Prostate gland (tissue), 2 donors: ENCODE results near the gene HOXD8. TPM values are rescaled to one million over a fixed set of nuclear protein-coding genes. Genes with fewer than 3 reads are reported as not detected.

ENCODE experiments used
- DNase-seq: peaks from one replicate; pipeline ENCODE4 v3.0.0-alpha.2; 2019; ENCODE audit warnings: low spot score
- H3K27ac ChIP-seq, 2 donors: fragments of 200-600 bp; sonication (generic); 2 replicates each; pipeline ENCODE4 v1.5.1; 2017 to 2019
- H3K27me3 ChIP-seq: fragments of 200-600 bp; sonication (generic); replicated peaks from 2 replicates; pipeline ENCODE4 v1.5.1; 2019; ENCODE audit not compliant: insufficient read depth
- H3K36me3 ChIP-seq, 2 donors: fragments of 200-600 bp; sonication (generic); 1 replicate in 1 of 2; 2 replicates in 1 of 2; pipeline versions ENCODE4 v1.5.1 to v1.8.1; 2017 to 2019
- H3K4me1 ChIP-seq: fragments of 200-600 bp; sonication (generic); replicated peaks from 2 replicates; pipeline ENCODE4 v1.5.1; 2019
- H3K4me3 ChIP-seq, 2 donors: fragments of 200-600 bp; sonication (generic); 2 replicates each; pipeline ENCODE4 v1.5.1; 2017 to 2019
- H3K9me3 ChIP-seq: fragments of 200-600 bp; sonication (generic); 2 replicates; pipeline ENCODE4 v1.5.1; 2017
- POLR2A ChIP-seq: fragments of 450-650 bp; IDR thresholded peaks from one replicate; pipeline ENCODE4 v1.6.1; 2016; ENCODE audit warnings: antibody characterized with exemption, mild to moderate bottlenecking
- POLR2AphosphoS5 ChIP-seq: sonication (generic); formaldehyde crosslinking; IDR thresholded peaks from one replicate; pipeline ENCODE4 v1.6.1; 2017; ENCODE audit warnings: antibody characterized with exemption
- WGBS: methylation state at CpG from one replicate; pipeline ENCODE4 v1.1.5; 2018; 5-methylcytosine and 5-hydroxymethylcytosine counted together
- intact Hi-C: fragments of 100-400 bp; cut with DNase I; formaldehyde crosslinking; loops from one replicate; pipeline ENCODE4 v1.14.2; 2022
- total RNA-seq, 2 donors: library from RNA; depleted of rRNA; stranded (reverse); fragments of >200 nt; gene quantifications; one replicate each; pipeline ENCODE4 v1.1.0, GENCODE V29; 2016
- TF ChIP-seq, protein P1 (sequence below), 4 experiments: fragments of 200-600 bp in 2 of 4; fragments of 450-650 bp in 2 of 4; sonication (generic) in 2 of 4; IDR thresholded peaks; 1 replicate in 3 of 4; 2 replicates in 1 of 4; pipeline ENCODE4 v1.5.1; 2016 to 2019; ENCODE audit warnings: antibody characterized with exemption in 4 of 4, mild to moderate bottlenecking in 2 of 4, moderate library complexity in 2 of 4

HOXD8 gene
- total RNA-seq, 2 donors from 2014 or later, result 10.4 to 30.8 TPM

DNA sequence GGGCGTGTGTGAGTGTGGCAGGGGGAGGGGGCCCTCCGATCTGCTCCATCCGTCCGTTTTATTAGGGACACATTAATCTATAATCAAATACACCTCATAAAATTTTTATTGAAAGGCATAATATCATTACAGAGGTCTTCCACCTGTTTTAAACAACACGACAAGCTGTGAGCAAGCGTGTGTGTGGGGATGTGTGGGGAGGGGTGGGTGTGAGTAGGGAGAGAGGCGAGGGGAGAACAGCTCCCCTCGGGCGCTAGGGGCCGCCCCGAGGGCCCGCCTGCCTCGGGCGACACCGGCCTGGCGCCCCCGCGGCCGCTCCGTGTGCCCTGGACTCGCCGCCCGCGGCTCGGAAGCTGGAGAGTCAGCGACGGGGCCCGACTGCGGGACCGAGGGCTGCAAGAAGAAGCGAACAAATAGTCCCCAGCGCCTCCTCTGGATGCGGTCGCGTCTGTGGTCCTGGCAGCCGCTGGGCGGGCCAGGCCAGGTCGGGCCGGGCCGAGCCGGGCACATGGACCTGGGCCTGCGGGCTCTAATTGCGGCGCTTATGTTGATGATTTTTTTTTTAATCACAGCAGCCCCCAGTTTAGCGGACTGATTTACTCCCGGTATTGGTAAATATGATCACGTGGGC is 7.3 kb upstream of the HOXD8 start:
- TF ChIP-seq POLR2A, result no peak
- TF ChIP-seq POLR2AphosphoS5, result no peak
- TF ChIP-seq, protein P1, sequence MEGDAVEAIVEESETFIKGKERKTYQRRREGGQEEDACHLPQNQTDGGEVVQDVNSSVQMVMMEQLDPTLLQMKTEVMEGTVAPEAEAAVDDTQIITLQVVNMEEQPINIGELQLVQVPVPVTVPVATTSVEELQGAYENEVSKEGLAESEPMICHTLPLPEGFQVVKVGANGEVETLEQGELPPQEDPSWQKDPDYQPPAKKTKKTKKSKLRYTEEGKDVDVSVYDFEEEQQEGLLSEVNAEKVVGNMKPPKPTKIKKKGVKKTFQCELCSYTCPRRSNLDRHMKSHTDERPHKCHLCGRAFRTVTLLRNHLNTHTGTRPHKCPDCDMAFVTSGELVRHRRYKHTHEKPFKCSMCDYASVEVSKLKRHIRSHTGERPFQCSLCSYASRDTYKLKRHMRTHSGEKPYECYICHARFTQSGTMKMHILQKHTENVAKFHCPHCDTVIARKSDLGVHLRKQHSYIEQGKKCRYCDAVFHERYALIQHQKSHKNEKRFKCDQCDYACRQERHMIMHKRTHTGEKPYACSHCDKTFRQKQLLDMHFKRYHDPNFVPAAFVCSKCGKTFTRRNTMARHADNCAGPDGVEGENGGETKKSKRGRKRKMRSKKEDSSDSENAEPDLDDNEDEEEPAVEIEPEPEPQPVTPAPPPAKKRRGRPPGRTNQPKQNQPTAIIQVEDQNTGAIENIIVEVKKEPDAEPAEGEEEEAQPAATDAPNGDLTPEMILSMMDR (IDR thresholded peaks at IDR 0.05), result no peak
- H3K4me1 ChIP-seq, result no peaks in the 10 kb centered on the region
- no peaks in the 10 kb centered on the region for H3K9me3 ChIP-seq
- H3K27ac ChIP-seq, result peak overlapping the region; percentile 20 to 62
- intact Hi-C loops, result loop anchor here (5.0 to 10.0 kb wide), 2 partner anchors 515 to 693 kb away; no protein-coding TSS in a partner anchor
- H3K36me3 ChIP-seq, result no peaks in the 10 kb centered on the region
- peak overlapping the region; percentile 17 to 29 for H3K4me3 ChIP-seq
- WGBS, result 44% methylated on average over 47 of the region's 47 CpGs
- no peak for DNase-seq
- peaks cover 6% of the 10 kb centered on the region for H3K27me3 ChIP-seq

DNA sequence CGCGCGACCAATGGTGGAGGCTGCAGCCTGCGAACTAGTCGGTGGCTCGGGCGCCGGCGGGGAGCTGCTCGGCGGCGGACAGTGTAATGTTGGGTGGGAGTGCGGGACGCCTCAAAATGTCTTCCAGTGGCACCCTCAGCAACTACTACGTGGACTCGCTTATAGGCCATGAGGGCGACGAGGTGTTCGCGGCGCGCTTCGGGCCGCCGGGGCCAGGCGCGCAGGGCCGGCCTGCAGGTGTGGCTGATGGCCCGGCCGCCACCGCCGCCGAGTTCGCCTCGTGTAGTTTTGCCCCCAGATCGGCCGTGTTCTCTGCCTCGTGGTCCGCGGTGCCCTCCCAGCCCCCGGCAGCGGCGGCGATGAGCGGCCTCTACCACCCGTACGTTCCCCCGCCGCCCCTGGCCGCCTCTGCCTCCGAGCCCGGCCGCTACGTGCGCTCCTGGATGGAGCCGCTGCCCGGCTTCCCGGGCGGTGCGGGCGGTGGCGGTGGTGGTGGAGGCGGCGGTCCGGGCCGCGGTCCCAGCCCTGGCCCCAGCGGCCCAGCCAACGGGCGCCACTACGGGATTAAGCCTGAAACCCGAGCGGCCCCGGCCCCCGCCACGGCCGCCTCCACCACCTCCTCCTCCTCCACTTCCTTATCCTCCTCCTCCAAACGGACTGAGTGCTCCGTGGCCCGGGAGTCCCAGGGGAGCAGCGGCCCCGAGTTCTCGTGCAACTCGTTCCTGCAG is 6.7 kb upstream of the HOXD8 start, which contains the start of gene HOXD9:
HOXD9 (plus strand) TSS at position 37 of the 728 bp plus-strand sequence; CDS start at position 87, 50 bp downstream.
- Histone ChIP-seq H3K36me3 (no peaks in the 10 kb centered on the region), H3K4me3 (peak within 1 kb of the TSS; percentile 17 to 29), H3K27me3 (peaks cover 3% of the 10 kb centered on the region), H3K4me1 (no peaks in the 10 kb centered on the region), H3K9me3 (no peaks in the 10 kb centered on the region), H3K27ac (peak within 1 kb of the TSS; percentile 29 to 62)
- DNase-seq, result no peak
- 62% methylated on average over 79 of the region's 84 CpGs for WGBS
- TF ChIP-seq, protein P1 (IDR thresholded peaks at IDR 0.05), result no peak
- TF ChIP-seq POLR2A, result no peak
- TF ChIP-seq POLR2AphosphoS5, result no peak
- intact Hi-C loops, result loop anchor here (5.0 to 10.0 kb wide), 2 partner anchors 514 to 692 kb away; no protein-coding TSS in a partner anchor

DNA sequence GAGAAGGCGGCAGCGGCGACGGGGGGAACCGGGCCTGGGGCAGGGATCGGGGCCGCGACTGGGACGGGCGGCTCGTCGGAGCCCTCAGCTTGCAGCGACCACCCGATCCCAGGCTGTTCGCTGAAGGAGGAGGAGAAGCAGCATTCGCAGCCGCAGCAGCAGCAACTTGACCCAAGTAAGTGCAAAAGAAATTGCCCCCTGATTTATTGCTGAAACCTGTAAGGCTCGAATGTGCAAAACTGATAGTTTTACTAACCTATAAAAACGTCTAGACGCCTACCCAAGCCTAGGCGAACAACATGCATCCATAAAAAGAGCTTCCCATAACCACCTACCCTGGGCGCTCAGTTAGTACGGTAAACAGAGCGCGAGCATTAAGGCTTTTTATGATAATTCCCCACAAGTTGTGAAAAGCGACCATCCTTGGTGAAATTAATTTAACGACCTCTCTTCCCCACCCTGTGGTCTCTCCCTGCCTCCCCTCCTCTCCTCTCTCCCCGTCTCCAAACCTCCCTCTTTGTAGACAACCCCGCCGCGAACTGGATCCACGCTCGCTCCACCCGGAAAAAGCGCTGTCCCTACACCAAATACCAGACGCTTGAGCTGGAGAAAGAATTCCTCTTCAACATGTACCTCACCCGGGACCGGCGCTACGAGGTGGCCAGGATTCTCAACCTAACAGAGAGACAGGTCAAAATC is 5.9 kb upstream of the HOXD8 start:
- peak overlapping the region; percentile 17 to 29 for H3K4me3 ChIP-seq
- H3K36me3 ChIP-seq, result no peaks in the 10 kb centered on the region
- H3K9me3 ChIP-seq, result no peaks in the 10 kb centered on the region
- WGBS, result 67% methylated on average over 40 of the region's 40 CpGs
- intact Hi-C loops, result loop anchor here (5.0 to 10.0 kb wide), 2 partner anchors 514 to 691 kb away; no protein-coding TSS in a partner anchor
- TF ChIP-seq POLR2A (no peak), POLR2AphosphoS5 (no peak)
- TF ChIP-seq, protein P1 (IDR thresholded peaks at IDR 0.05), result no peak
- H3K27me3 ChIP-seq, result no peaks in the 10 kb centered on the region
- no peaks in the 10 kb centered on the region for H3K4me1 ChIP-seq
- peak overlapping the region in 1 of 2 donors; percentile 62 for H3K27ac ChIP-seq
- DNase-seq, result no peak

DNA sequence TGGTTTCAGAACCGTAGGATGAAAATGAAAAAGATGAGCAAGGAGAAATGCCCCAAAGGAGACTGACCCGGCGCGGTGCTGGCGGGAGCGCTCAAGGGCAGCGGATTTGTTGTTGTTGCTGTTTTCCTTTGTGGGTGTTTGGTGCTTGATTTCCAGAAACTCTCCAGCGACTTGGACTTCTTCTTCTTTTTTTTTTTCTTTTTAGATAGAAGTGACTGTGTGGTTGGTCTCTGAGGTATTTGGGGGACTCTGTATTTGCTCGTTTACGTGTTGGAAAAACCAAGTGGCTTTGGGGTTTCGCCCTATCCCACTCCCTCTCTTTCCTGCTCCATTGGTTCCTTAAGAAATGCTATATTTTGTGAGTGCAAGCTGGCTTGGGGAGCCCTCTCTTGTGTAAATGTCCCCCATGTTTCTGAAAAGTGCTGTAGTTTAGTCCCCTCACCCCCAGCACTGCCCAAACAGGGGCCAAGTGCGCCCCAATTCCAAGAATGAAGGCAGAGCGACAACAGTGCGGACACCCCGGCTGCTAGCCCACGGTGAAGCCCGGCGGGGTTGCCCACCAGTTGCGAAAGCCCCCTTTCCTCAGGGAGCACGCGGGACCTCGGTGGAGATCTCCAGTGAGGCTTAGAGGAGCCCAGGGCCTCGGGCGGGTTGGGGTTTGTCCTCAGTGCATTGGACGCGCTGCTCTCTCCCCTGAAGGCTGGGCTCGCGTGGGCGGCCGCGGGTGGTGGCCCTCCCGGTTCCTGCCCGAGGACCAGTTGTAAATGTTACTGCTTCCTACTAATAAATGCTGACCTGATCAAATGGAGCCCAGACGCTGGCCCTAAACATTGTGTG is 5.2 kb upstream of the HOXD8 start:
- no peak for DNase-seq
- intact Hi-C loops, result loop anchor here (5.0 to 10.0 kb wide), 2 partner anchors 513 to 690 kb away; no protein-coding TSS in a partner anchor
- TF ChIP-seq POLR2AphosphoS5, result no peak
- H3K27ac ChIP-seq, result peak overlapping the region in 1 of 2 donors; percentile 62
- H3K9me3 ChIP-seq, result no peaks in the 10 kb centered on the region
- H3K36me3 ChIP-seq, result no peaks in the 10 kb centered on the region
- peak overlapping the region in 1 of 2 donors; percentile 29 for H3K4me3 ChIP-seq
- H3K4me1 ChIP-seq, result no peaks in the 10 kb centered on the region
- no peaks in the 10 kb centered on the region for H3K27me3 ChIP-seq
- WGBS, result 83% methylated on average over 34 of the region's 34 CpGs
